ENCODE results near the gene OSTF1. TPM values are rescaled to one million over a fixed set of nuclear protein-coding genes. Genes with fewer than 3 reads are reported as not detected.

Gene OSTF1
- total and polyA plus RNA-seq, 2 experiments from 2014 or later = 15.6 to 24.0 TPM

- no peak overlapping the region for H2AFZ ChIP-seq
- H3K36me3 Mint-ChIP-seq (ENCODE audit: low read depth) = peaks cover 10% of the 10 kb centered on the region; the same call in 1 of the 3 replicates
- DNase-seq (ENCODE audit: low spot score) (no peak), ATAC-seq (no peak)
- H3K4me3 Mint-ChIP-seq = no peak overlapping the region
- no peaks in the 10 kb centered on the region for H3K36me3 ChIP-seq (ENCODE audit: insufficient read depth)
- no peaks in the 10 kb centered on the region for H3F3A ChIP-seq (replicated peaks; ENCODE audit: low read depth)
- H3K27ac ChIP-seq (ENCODE audit: low read depth) = no peak overlapping the region
- H3K27me3 Mint-ChIP-seq (ENCODE audit: insufficient read depth, low read depth, poor library complexity) = no peaks in the 10 kb centered on the region
- H3K9me2 ChIP-seq (ENCODE audit: insufficient read depth) = no peaks in the 10 kb centered on the region
- H3K9me3 Mint-ChIP-seq = no peaks in the 10 kb centered on the region
- H3K4me2 ChIP-seq = no peak overlapping the region
- TF ChIP-seq ZNF331 (CRISPR knock-in tag; IDR thresholded peaks at IDR 0.05; ENCODE audit: low read depth) (no peak), CTCF (conservative IDR thresholded peaks at IDR 0.05; ENCODE audit: low read depth in 2 of 2) (no peak), POLR2AphosphoS5 (IDR thresholded peaks at IDR 0.05; ENCODE audit: low read depth) (no peak), REST (IDR thresholded peaks at IDR 0.05; ENCODE audit: unreplicated experiment) (no peak), ETS1 (IDR thresholded peaks at IDR 0.05) (no peak), ZNF462 (CRISPR knock-in tag; IDR thresholded peaks at IDR 0.05) (no peak), CREB1 (CRISPR knock-in tag; IDR thresholded peaks at IDR 0.05; ENCODE audit: low read depth) (no peak), ZNF114 (CRISPR knock-in tag; IDR thresholded peaks at IDR 0.05) (no peak), NANOG (IDR thresholded peaks at IDR 0.05; ENCODE audit: borderline replicate concordance) (no peak), JUNB (IDR thresholded peaks at IDR 0.05; ENCODE audit: unreplicated experiment) (no peak)
- peaks cover 10% of the 10 kb centered on the region for H3K4me1 Mint-ChIP-seq
- H3K27ac Mint-ChIP-seq = no peak overlapping the region
- H3K79me2 ChIP-seq (replicated peaks; ENCODE audit: insufficient read depth) = no peaks in the 10 kb centered on the region
- H3K27me3 ChIP-seq (ENCODE audit: insufficient read depth) = no peaks in the 10 kb centered on the region
- H3K4me1 ChIP-seq (ENCODE audit: insufficient read depth) = peaks cover 13% of the 10 kb centered on the region
- no peaks in the 10 kb centered on the region; the same call in 1 of the 2 replicates for H4K20me1 ChIP-seq (replicated peaks; ENCODE audit: insufficient read depth)
- H3K4me3 ChIP-seq = no peak overlapping the region
Observed at GRCh38 chr9:75120686-75121085, 32.4 kb downstream of the OSTF1 start.
